ENCODE results near the gene CACNA1A.

The CACNA1A gene

DNA sequence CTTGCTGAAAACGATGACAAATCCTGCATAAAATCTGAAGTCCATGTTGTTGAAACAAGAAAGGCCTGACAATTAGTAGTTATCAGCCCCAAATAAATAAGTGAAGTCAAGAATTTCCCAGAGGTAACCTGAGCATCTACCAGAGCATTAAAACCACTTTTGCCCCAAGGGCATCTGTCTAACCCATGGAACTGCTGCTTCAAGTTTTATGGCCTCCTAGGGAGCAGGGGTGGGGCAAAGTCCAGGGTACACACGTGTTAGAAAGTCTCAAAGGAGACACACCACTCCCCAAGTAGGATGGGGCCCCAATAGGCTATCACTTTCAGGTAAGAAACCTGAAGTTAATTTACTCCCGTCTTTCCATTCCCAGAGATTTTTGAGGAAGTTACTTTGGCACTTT lies 81.1 kb downstream of the CACNA1A start:
- no peak for DNase-seq
- no peak overlapping the region for H4K91ac ChIP-seq (ENCODE audit: low read depth, low read length)
- no peak overlapping the region for H3K4ac ChIP-seq (ENCODE audit: low read depth, low read length)
- no peaks in the 10 kb centered on the region for H3K27me3 ChIP-seq (ENCODE audit: insufficient read depth, low read length)
- H3K4me1 ChIP-seq (ENCODE audit: control insufficient read depth in 1 of 2, insufficient read depth in 2 of 2, low read length in 2 of 2) = no peaks in the 10 kb centered on the region
- H3K36me3 ChIP-seq (ENCODE audit: control insufficient read depth in 1 of 2, insufficient read depth in 2 of 2, low read length in 2 of 2) = no peaks in the 10 kb centered on the region
- no peaks in the 10 kb centered on the region for H3K79me1 ChIP-seq (ENCODE audit: low read length)
- H2BK12ac ChIP-seq (ENCODE audit: low read length) = no peak overlapping the region
- H2AK5ac ChIP-seq (ENCODE audit: low read length) = no peak overlapping the region
- H2BK5ac ChIP-seq (ENCODE audit: low read depth, low read length, poor library complexity) = no peak overlapping the region
- no peak overlapping the region for H3K4me2 ChIP-seq (ENCODE audit: low read length)
- H3K27ac ChIP-seq (ENCODE audit: low read depth, low read length) = no peak overlapping the region
- no peak overlapping the region for H2AFZ ChIP-seq (ENCODE audit: insufficient read depth, low read length, poor library complexity)
- H3K9me3 ChIP-seq (ENCODE audit: insufficient read depth, low read depth, low read length) = peaks cover 8% of the 10 kb centered on the region
- no peak overlapping the region for H3K9ac ChIP-seq (ENCODE audit: low read length)
- H2BK120ac ChIP-seq (ENCODE audit: insufficient read depth, low read length, poor library complexity) = no peak overlapping the region
- no peak overlapping the region for H4K12ac ChIP-seq (ENCODE audit: low read depth, low read length)
- no peak overlapping the region for H3K23ac ChIP-seq (ENCODE audit: low read length)
- no peak overlapping the region for H4K8ac ChIP-seq (ENCODE audit: low read depth, low read length)
- no CpG with 5 or more reads among the region's 3 CpGs for WGBS (ENCODE audit: extremely low coverage, insufficient coverage, insufficient read length)
- H3K14ac ChIP-seq (ENCODE audit: low read length) = no peak overlapping the region
- H3K4me3 ChIP-seq (ENCODE audit: low read depth, low read length) = no peak overlapping the region
- H3K18ac ChIP-seq (ENCODE audit: low read length) = no peak overlapping the region
- no peaks in the 10 kb centered on the region for H3K79me2 ChIP-seq (ENCODE audit: control insufficient read depth, insufficient read depth, low read length, poor library complexity)

DNA sequence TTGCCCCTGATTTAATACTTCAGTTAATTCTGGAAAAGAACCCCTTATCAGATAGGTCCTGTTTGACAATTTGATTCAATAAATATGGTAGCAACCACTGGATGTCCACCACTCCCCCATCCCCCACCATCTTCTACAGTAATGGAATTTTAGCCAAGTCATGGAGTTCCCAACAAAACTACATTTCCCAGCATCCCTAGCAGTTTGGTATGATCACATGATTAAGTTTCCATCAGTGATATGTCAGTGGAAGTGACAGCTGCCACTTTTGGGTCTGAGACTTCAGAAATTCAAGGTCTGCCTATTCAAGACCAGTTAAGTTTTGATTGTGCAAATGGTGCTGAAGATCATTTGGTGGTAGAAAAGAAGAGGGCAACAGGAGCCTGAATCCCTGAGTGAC lies 85.5 kb downstream of the CACNA1A start:
- no peak overlapping the region for H3K4me3 ChIP-seq (ENCODE audit: low read depth, low read length)
- no peak overlapping the region for H4K8ac ChIP-seq (ENCODE audit: low read depth, low read length)
- H3K14ac ChIP-seq (ENCODE audit: low read length) = no peak overlapping the region
- no peak overlapping the region for H3K23ac ChIP-seq (ENCODE audit: low read length)
- DNase-seq = no peak
- no peak overlapping the region for H2BK12ac ChIP-seq (ENCODE audit: low read length)
- no peaks in the 10 kb centered on the region for H3K27me3 ChIP-seq (ENCODE audit: insufficient read depth, low read length)
- H3K4ac ChIP-seq (ENCODE audit: low read depth, low read length) = no peak overlapping the region
- H4K12ac ChIP-seq (ENCODE audit: low read depth, low read length) = no peak overlapping the region
- H3K4me1 ChIP-seq (ENCODE audit: control insufficient read depth in 1 of 2, insufficient read depth in 2 of 2, low read length in 2 of 2) = no peaks in the 10 kb centered on the region
- H3K79me1 ChIP-seq (ENCODE audit: low read length) = no peaks in the 10 kb centered on the region
- H2BK5ac ChIP-seq (ENCODE audit: low read depth, low read length, poor library complexity) = no peak overlapping the region
- no peak overlapping the region for H3K4me2 ChIP-seq (ENCODE audit: low read length)
- no peak overlapping the region for H2AFZ ChIP-seq (ENCODE audit: insufficient read depth, low read length, poor library complexity)
- H3K36me3 ChIP-seq (ENCODE audit: control insufficient read depth in 1 of 2, insufficient read depth in 2 of 2, low read length in 2 of 2) = no peaks in the 10 kb centered on the region
- no peak overlapping the region for H3K9ac ChIP-seq (ENCODE audit: low read length)
- H4K91ac ChIP-seq (ENCODE audit: low read depth, low read length) = no peak overlapping the region
- H3K27ac ChIP-seq (ENCODE audit: low read depth, low read length) = no peak overlapping the region
- no peak overlapping the region for H3K18ac ChIP-seq (ENCODE audit: low read length)
- no peak overlapping the region for H2BK120ac ChIP-seq (ENCODE audit: insufficient read depth, low read length, poor library complexity)
- no peak overlapping the region for H2AK5ac ChIP-seq (ENCODE audit: low read length)
- peaks cover 8% of the 10 kb centered on the region for H3K9me3 ChIP-seq (ENCODE audit: insufficient read depth, low read depth, low read length)
- no peaks in the 10 kb centered on the region for H3K79me2 ChIP-seq (ENCODE audit: control insufficient read depth, insufficient read depth, low read length, poor library complexity)

DNA sequence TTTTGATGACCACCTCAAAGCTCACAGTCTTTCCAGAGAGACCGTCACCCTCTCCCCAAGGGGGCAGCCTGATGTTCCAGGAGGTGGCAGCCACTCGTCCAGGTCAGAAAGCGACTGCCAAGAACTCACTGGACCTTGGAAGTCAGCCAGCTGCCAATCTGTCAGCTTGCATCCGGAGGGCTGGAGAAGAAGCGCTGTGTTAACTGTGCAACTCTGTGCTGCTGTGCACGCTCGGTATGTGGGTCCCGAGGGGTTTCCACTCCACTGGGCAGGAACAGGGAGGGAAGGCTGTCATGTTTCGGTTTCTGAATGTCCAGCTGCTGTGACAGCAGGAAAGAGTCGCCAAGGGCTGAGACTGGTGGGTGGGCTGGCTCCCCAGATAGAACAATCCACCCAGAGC lies 89.2 kb downstream of the CACNA1A start:
- H3K4me1 ChIP-seq (ENCODE audit: control insufficient read depth in 1 of 2, insufficient read depth in 2 of 2, low read length in 2 of 2) = no peaks in the 10 kb centered on the region
- no peaks in the 10 kb centered on the region for H3K36me3 ChIP-seq (ENCODE audit: control insufficient read depth in 1 of 2, insufficient read depth in 2 of 2, low read length in 2 of 2)
- H4K91ac ChIP-seq (ENCODE audit: low read depth, low read length) = no peak overlapping the region
- no peak overlapping the region for H3K23ac ChIP-seq (ENCODE audit: low read length)
- H2BK5ac ChIP-seq (ENCODE audit: low read depth, low read length, poor library complexity) = no peak overlapping the region
- no peak overlapping the region for H2AK5ac ChIP-seq (ENCODE audit: low read length)
- peaks cover under 1% of the 10 kb centered on the region for H3K9me3 ChIP-seq (ENCODE audit: insufficient read depth, low read depth, low read length)
- no peak overlapping the region for H3K9ac ChIP-seq (ENCODE audit: low read length)
- H3K27me3 ChIP-seq (ENCODE audit: insufficient read depth, low read length) = no peaks in the 10 kb centered on the region
- no peak overlapping the region for H3K4me2 ChIP-seq (ENCODE audit: low read length)
- no peak overlapping the region for H4K8ac ChIP-seq (ENCODE audit: low read depth, low read length)
- no peaks in the 10 kb centered on the region for H3K79me1 ChIP-seq (ENCODE audit: low read length)
- no peak overlapping the region for H2AFZ ChIP-seq (ENCODE audit: insufficient read depth, low read length, poor library complexity)
- H3K14ac ChIP-seq (ENCODE audit: low read length) = no peak overlapping the region
- H3K4ac ChIP-seq (ENCODE audit: low read depth, low read length) = no peak overlapping the region
- H3K4me3 ChIP-seq (ENCODE audit: low read depth, low read length) = no peak overlapping the region
- H3K79me2 ChIP-seq (ENCODE audit: control insufficient read depth, insufficient read depth, low read length, poor library complexity) = no peaks in the 10 kb centered on the region
- DNase-seq = no peak
- H3K18ac ChIP-seq (ENCODE audit: low read length) = no peak overlapping the region
- no peak overlapping the region for H2BK120ac ChIP-seq (ENCODE audit: insufficient read depth, low read length, poor library complexity)
- H2BK12ac ChIP-seq (ENCODE audit: low read length) = no peak overlapping the region
- no peak overlapping the region for H4K12ac ChIP-seq (ENCODE audit: low read depth, low read length)
- H3K27ac ChIP-seq (ENCODE audit: low read depth, low read length) = no peak overlapping the region
- WGBS (ENCODE audit: extremely low coverage, insufficient coverage, insufficient read length) = no CpG with 5 or more reads among the region's 10 CpGs

DNA sequence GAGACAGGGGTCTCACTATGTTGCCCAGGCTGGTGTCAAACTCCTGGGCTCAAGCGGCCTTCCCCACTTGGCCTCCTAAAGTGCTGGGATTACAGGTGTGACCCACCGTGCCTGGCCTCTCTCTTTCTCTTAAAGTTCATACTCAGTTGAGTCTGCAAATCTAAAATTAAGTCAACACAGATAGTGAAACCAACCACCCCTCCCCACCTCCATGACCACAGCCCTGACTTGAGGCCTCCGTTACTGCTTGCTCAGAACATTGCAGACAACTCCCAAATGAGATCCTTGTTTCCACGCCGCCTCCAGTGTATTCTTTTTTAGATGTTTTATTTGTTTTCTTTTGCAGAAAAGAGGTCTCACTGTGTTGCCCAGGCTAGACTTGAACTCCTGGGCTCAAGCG lies 94.4 kb downstream of the CACNA1A start:
- Histone ChIP-seq H3K4me2 (ENCODE audit: low read length) (no peak overlapping the region), H3K9me3 (ENCODE audit: insufficient read depth, low read depth, low read length) (peaks cover 2% of the 10 kb centered on the region), H3K23ac (ENCODE audit: low read length) (no peak overlapping the region), H3K4ac (ENCODE audit: low read depth, low read length) (no peak overlapping the region), H2AFZ (ENCODE audit: insufficient read depth, low read length, poor library complexity) (no peak overlapping the region), H2AK5ac (ENCODE audit: low read length) (no peak overlapping the region), H4K8ac (ENCODE audit: low read depth, low read length) (no peak overlapping the region), H3K9ac (ENCODE audit: low read length) (no peak overlapping the region), H4K12ac (ENCODE audit: low read depth, low read length) (no peak overlapping the region), H3K36me3 (ENCODE audit: control insufficient read depth in 1 of 2, insufficient read depth in 2 of 2, low read length in 2 of 2) (no peaks in the 10 kb centered on the region), H2BK5ac (ENCODE audit: low read depth, low read length, poor library complexity) (no peak overlapping the region), H3K14ac (ENCODE audit: low read length) (no peak overlapping the region), H2BK120ac (ENCODE audit: insufficient read depth, low read length, poor library complexity) (no peak overlapping the region), H3K4me1 (ENCODE audit: control insufficient read depth in 1 of 2, insufficient read depth in 2 of 2, low read length in 2 of 2) (no peaks in the 10 kb centered on the region), H3K79me2 (ENCODE audit: control insufficient read depth, insufficient read depth, low read length, poor library complexity) (no peaks in the 10 kb centered on the region), H3K18ac (ENCODE audit: low read length) (no peak overlapping the region), H2BK12ac (ENCODE audit: low read length) (no peak overlapping the region), H3K79me1 (ENCODE audit: low read length) (no peaks in the 10 kb centered on the region), H3K4me3 (ENCODE audit: low read depth, low read length) (no peak overlapping the region), H3K27ac (ENCODE audit: low read depth, low read length) (no peak overlapping the region), H3K27me3 (ENCODE audit: insufficient read depth, low read length) (no peaks in the 10 kb centered on the region), H4K91ac (ENCODE audit: low read depth, low read length) (no peak overlapping the region)
- WGBS (ENCODE audit: extremely low coverage, insufficient coverage, insufficient read length) = no CpG with 5 or more reads among the region's 6 CpGs
- no peak for DNase-seq

DNA sequence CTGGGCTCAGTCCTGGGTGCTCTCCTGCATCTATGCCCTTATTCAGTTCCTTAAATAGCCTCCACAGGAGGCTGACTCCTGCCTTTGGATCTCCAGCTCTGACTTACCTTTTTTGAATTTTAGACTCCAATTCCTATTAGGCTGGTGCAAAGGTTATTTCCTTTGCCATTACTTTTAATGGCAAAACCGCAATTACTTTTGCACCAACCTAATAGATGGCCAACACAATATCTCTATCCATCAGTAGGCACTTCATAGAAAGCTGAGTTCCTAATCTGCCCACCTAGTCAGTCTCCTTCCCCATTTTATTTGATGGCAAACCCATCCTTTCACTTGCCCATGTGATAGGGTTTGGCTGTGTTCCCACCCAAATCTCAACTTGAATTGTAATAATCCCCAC lies 95.3 kb downstream of the CACNA1A start:
- no peak overlapping the region for H2AFZ ChIP-seq (ENCODE audit: insufficient read depth, low read length, poor library complexity)
- H3K4me2 ChIP-seq (ENCODE audit: low read length) = no peak overlapping the region
- H3K79me2 ChIP-seq (ENCODE audit: control insufficient read depth, insufficient read depth, low read length, poor library complexity) = no peaks in the 10 kb centered on the region
- H3K4me3 ChIP-seq (ENCODE audit: low read depth, low read length) = no peak overlapping the region
- H4K91ac ChIP-seq (ENCODE audit: low read depth, low read length) = no peak overlapping the region
- H2AK5ac ChIP-seq (ENCODE audit: low read length) = no peak overlapping the region
- no peak overlapping the region for H4K8ac ChIP-seq (ENCODE audit: low read depth, low read length)
- peaks cover 2% of the 10 kb centered on the region for H3K9me3 ChIP-seq (ENCODE audit: insufficient read depth, low read depth, low read length)
- H3K23ac ChIP-seq (ENCODE audit: low read length) = no peak overlapping the region
- no peak overlapping the region for H3K9ac ChIP-seq (ENCODE audit: low read length)
- no peak overlapping the region for H3K14ac ChIP-seq (ENCODE audit: low read length)
- H3K18ac ChIP-seq (ENCODE audit: low read length) = no peak overlapping the region
- no peak overlapping the region for H2BK5ac ChIP-seq (ENCODE audit: low read depth, low read length, poor library complexity)
- no peak overlapping the region for H3K27ac ChIP-seq (ENCODE audit: low read depth, low read length)
- no peaks in the 10 kb centered on the region for H3K36me3 ChIP-seq (ENCODE audit: control insufficient read depth in 1 of 2, insufficient read depth in 2 of 2, low read length in 2 of 2)
- no peak overlapping the region for H4K12ac ChIP-seq (ENCODE audit: low read depth, low read length)
- no peaks in the 10 kb centered on the region for H3K79me1 ChIP-seq (ENCODE audit: low read length)
- H3K4ac ChIP-seq (ENCODE audit: low read depth, low read length) = no peak overlapping the region
- H2BK12ac ChIP-seq (ENCODE audit: low read length) = no peak overlapping the region
- no peaks in the 10 kb centered on the region for H3K4me1 ChIP-seq (ENCODE audit: control insufficient read depth in 1 of 2, insufficient read depth in 2 of 2, low read length in 2 of 2)
- no peaks in the 10 kb centered on the region for H3K27me3 ChIP-seq (ENCODE audit: insufficient read depth, low read length)
- no peak for DNase-seq
- no peak overlapping the region for H2BK120ac ChIP-seq (ENCODE audit: insufficient read depth, low read length, poor library complexity)
- no CpG with 5 or more reads among the region's 1 CpG for WGBS (ENCODE audit: extremely low coverage, insufficient coverage, insufficient read length)

Data from trophoblast cell (in vitro differentiated cells and primary cell).